CD14-positive monocyte (primary cell): ENCODE data around the gene TTLL12. TPM values are rescaled to one million over a fixed set of nuclear protein-coding genes. Genes with fewer than 3 reads are reported as not detected.

Experiments used
- DNase-seq, 3 donors: peaks; one replicate each; pipeline ENCODE4 v3.0.0-alpha.2; 2011 to 2022
- H2AFZ ChIP-seq: 2 replicates; pipeline ENCODE4 v1.6.0; 2012; ENCODE audit warnings: mild to moderate bottlenecking, low read depth, low read length, inconsistent platforms; ENCODE audit not compliant: insufficient read depth, poor library complexity, severe bottlenecking
- H3K27ac ChIP-seq, 2 donors: 1 replicate in 1 of 2; 2 replicates in 1 of 2; pipeline ENCODE4 v1.5.1; 2012 to 2013; ENCODE audit warnings: low read length in 2 of 2, control low read depth in 1 of 2, inconsistent platforms in 1 of 2, low read depth in 1 of 2, mild to moderate bottlenecking in 1 of 2
- H3K27me3 ChIP-seq, 2 donors: one replicate each; pipeline versions ENCODE4 v1.6.0 to v1.6.1; 2011 to 2013; ENCODE audit warnings: low read length in 2 of 2; ENCODE audit not compliant: control insufficient read depth in 2 of 2, insufficient read depth in 2 of 2
- H3K36me3 ChIP-seq, 2 donors: replicated peaks in 1 of 2; 1 replicate in 1 of 2; 2 replicates in 1 of 2; pipeline versions ENCODE4 v1.5.1 to v1.6.1; 2012 to 2013; ENCODE audit warnings: low read length in 2 of 2, control low read depth in 1 of 2, inconsistent platforms in 1 of 2, mild to moderate bottlenecking in 1 of 2; ENCODE audit not compliant: insufficient read depth in 2 of 2, control insufficient read depth in 1 of 2
- H3K4me1 ChIP-seq, 2 donors: 1 replicate in 1 of 2; 2 replicates in 1 of 2; pipeline versions ENCODE4 v1.5.1 to v1.6.1; 2012 to 2013; ENCODE audit warnings: low read length in 2 of 2, control low read depth in 1 of 2, inconsistent platforms in 1 of 2, mild to moderate bottlenecking in 1 of 2, moderate library complexity in 1 of 2; ENCODE audit not compliant: insufficient read depth in 2 of 2, control insufficient read depth in 1 of 2
- H3K4me2 ChIP-seq: replicated peaks from 2 replicates; pipeline ENCODE3; 2012; ENCODE audit warnings: low read length, moderate library complexity, mild to moderate bottlenecking; ENCODE audit not compliant: poor library complexity, severe bottlenecking; ENCODE audit errors: extremely low read depth
- H3K4me3 ChIP-seq, 3 experiments: fragments of 200-600 bp in 1 of 3; sonication (generic) in 1 of 3; replicated peaks in 1 of 3; 1 replicate in 2 of 3; 2 replicates in 1 of 3; pipeline ENCODE4 v1.5.1; 2011 to 2013; ENCODE audit warnings: low read length in 3 of 3, mild to moderate bottlenecking in 3 of 3, control low read depth in 2 of 3, low read depth in 2 of 3, inconsistent platforms in 1 of 3, moderate library complexity in 1 of 3
- H3K79me2 ChIP-seq: 2 replicates; pipeline ENCODE4 v1.6.0; 2012; ENCODE audit warnings: mild to moderate bottlenecking, control low read depth, inconsistent platforms, low read length, moderate library complexity; ENCODE audit not compliant: insufficient read depth
- H3K9ac ChIP-seq: 2 replicates; pipeline ENCODE4 v1.6.0; 2017; ENCODE audit warnings: low read length, mild to moderate bottlenecking; ENCODE audit not compliant: insufficient read depth, poor library complexity, severe bottlenecking
- H3K9me3 ChIP-seq, 2 donors: replicated peaks in 1 of 2; 1 replicate in 1 of 2; 2 replicates in 1 of 2; pipeline versions ENCODE4 v1.5.1 to v1.6.1; 2012 to 2013; ENCODE audit warnings: low read length in 2 of 2, control low read depth in 1 of 2; ENCODE audit not compliant: control insufficient read depth in 1 of 2, insufficient read depth in 1 of 2
- H4K20me1 ChIP-seq: 2 replicates; pipeline ENCODE4 v1.6.0; 2012; ENCODE audit warnings: mild to moderate bottlenecking, low read length, control low read depth, moderate library complexity; ENCODE audit not compliant: insufficient read depth
- H3K27ac Mint-ChIP-seq, 7 donors: one replicate each; pipeline ENCODE4 v1.8.0; 2020; ENCODE audit warnings: mild to moderate bottlenecking in 7 of 7, mixed read lengths in 7 of 7, moderate library complexity in 6 of 7, inconsistent platforms in 2 of 7
- H3K27me3 Mint-ChIP-seq, 3 donors: one replicate each; pipeline ENCODE4 v1.8.0; 2021 to 2022; ENCODE audit warnings: low read depth in 3 of 3, mild to moderate bottlenecking in 3 of 3, mixed read lengths in 3 of 3, moderate library complexity in 3 of 3, inconsistent platforms in 1 of 3
- H3K36me3 Mint-ChIP-seq, 2 donors: one replicate each; pipeline ENCODE4 v1.8.0; 2020; ENCODE audit warnings: mixed read lengths in 2 of 2, inconsistent platforms in 1 of 2, mild to moderate bottlenecking in 1 of 2
- H3K4me1 Mint-ChIP-seq: one replicate; pipeline ENCODE4 v1.8.0; 2020; ENCODE audit warnings: mild to moderate bottlenecking, mixed read lengths
- H3K4me3 Mint-ChIP-seq, 2 donors: one replicate each; pipeline ENCODE4 v1.8.0; 2020; ENCODE audit warnings: mild to moderate bottlenecking in 2 of 2, mixed read lengths in 2 of 2, moderate library complexity in 1 of 2
- H3K9me3 Mint-ChIP-seq, 7 donors: one replicate each; pipeline ENCODE4 v1.8.0; 2020 to 2022; ENCODE audit warnings: mixed read lengths in 7 of 7, mild to moderate bottlenecking in 6 of 7, moderate library complexity in 6 of 7, inconsistent platforms in 2 of 7
- WGBS: methylation state at CpG from one replicate; pipeline ENCODE4 v1.1.5; 2013; ENCODE audit warnings: missing lambda C conversion rate; ENCODE audit not compliant: insufficient coverage; 5-methylcytosine and 5-hydroxymethylcytosine counted together
- intact Hi-C, 2 donors: fragments of 100-400 bp; cut with micrococcal nuclease; formaldehyde crosslinking; loops; one replicate each; pipeline versions ENCODE4 v1.15.0 to v1.15.1; 2023
- polyA plus RNA-seq, 3 donors: library from polyadenylated mRNA; depleted of rRNA in 1 of 3; unstranded in 2 of 3; stranded (reverse) in 1 of 3; fragments of 300-500 nt in 2 of 3; fragments of >200 nt in 1 of 3; fragmentation: Illumina TruSeq in 2 of 3; gene quantifications; 1 replicate in 2 of 3; 2 replicates in 1 of 3; pipeline ENCODE4 v1.2.3, GENCODE V29; 2012 to 2021
- TF ChIP-seq, protein P1 (sequence below): fragments of 200-600 bp; IDR thresholded peaks from one replicate; pipeline ENCODE4 v1.8.0; 2022; ENCODE audit warnings: antibody characterized with exemption, mild to moderate bottlenecking

TTLL12 gene
- polyA plus RNA-seq, 3 donors: 9.5 to 16.6 (median 16.5) TPM

DNA sequence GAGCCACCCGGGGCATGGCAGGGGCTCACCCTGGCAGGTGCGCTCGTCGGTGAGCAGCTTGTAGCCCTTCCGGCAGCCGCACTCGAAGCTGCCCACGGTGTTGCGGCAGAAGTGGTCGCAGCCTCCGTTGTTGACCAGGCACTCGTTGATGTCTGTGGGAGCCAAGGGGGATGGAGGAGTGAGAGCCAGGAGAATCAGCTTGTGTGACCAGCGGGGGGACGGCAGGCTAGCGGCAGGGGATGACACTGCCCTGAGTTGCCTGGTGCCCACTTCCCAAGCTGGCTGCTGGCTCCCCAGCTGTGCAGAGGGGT, 44.7 kb upstream of the TTLL12 start:
- no peaks in the 10 kb centered on the region for H3K79me2 ChIP-seq
- peaks cover 2 to 3% (median 3%) of the 10 kb centered on the region in 3 donors for H3K27me3 Mint-ChIP-seq
- no peaks in the 10 kb centered on the region for H3K36me3 Mint-ChIP-seq
- no peak overlapping the region for H3K27ac Mint-ChIP-seq
- no peaks in the 10 kb centered on the region for H3K9me3 ChIP-seq
- intact Hi-C loops: loop anchor here (1.0 to 2.0 kb wide), 2 partner anchors 153 to 154 kb away; no protein-coding TSS in a partner anchor
- H3K9ac ChIP-seq: no peak overlapping the region
- no peak overlapping the region for H3K27ac ChIP-seq
- no peaks in the 10 kb centered on the region for H3K4me1 ChIP-seq
- no peak for DNase-seq
- no peaks in the 10 kb centered on the region for H3K36me3 ChIP-seq
- TF ChIP-seq, protein P1, sequence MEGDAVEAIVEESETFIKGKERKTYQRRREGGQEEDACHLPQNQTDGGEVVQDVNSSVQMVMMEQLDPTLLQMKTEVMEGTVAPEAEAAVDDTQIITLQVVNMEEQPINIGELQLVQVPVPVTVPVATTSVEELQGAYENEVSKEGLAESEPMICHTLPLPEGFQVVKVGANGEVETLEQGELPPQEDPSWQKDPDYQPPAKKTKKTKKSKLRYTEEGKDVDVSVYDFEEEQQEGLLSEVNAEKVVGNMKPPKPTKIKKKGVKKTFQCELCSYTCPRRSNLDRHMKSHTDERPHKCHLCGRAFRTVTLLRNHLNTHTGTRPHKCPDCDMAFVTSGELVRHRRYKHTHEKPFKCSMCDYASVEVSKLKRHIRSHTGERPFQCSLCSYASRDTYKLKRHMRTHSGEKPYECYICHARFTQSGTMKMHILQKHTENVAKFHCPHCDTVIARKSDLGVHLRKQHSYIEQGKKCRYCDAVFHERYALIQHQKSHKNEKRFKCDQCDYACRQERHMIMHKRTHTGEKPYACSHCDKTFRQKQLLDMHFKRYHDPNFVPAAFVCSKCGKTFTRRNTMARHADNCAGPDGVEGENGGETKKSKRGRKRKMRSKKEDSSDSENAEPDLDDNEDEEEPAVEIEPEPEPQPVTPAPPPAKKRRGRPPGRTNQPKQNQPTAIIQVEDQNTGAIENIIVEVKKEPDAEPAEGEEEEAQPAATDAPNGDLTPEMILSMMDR: no peak
- H2AFZ ChIP-seq: no peak overlapping the region
- no peak overlapping the region for H3K4me3 ChIP-seq
- no peak overlapping the region for H3K4me3 Mint-ChIP-seq
- peaks cover 5% of the 10 kb centered on the region for H3K4me1 Mint-ChIP-seq
- no peaks in the 10 kb centered on the region for H3K27me3 ChIP-seq
- H3K4me2 ChIP-seq: no peak overlapping the region
- WGBS: 81% methylated on average over 15 of the region's 15 CpGs
- H3K9me3 Mint-ChIP-seq: peaks cover 0 to 2% (median 0%) of the 10 kb centered on the region in 7 donors
- H4K20me1 ChIP-seq: no peaks in the 10 kb centered on the region

DNA sequence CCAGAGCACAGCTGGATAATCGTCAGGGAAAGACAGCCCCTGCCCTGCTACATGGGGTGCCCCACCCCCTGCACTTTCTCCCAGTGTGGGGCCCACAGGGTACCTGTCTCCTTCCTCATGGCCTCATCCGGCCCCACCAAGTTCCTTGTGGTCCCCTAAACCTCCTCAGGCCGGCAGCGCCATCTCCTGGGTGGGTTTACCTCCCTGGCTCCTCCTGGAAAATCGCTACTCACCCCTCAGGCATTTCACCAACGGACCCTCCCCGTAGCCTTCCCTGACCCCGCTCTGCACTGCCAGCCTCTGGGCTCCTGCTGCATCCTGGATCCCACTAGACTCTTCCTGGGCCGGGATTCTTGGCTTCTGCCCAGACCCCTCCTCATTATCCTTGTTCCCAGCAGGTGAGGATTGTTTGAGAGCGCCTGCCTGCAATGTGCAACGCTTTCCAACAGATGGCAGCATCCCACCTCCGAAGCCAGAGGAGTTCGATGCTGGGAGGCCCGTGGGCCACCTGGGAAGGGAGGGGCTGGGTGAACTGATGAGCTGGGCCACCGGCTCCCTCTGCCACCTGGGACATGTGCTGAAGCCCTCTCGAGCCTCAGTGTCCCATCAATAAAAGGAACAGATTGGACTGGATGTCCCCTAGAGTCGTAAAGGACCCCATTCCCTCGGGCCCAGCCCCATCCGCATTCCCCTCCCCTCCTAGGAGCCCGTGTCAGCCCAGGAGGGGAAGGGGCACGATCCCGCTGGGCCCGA, 44.2 kb upstream of the TTLL12 start:
- intact Hi-C loops: loop anchor here (1.0 to 2.0 kb wide), 2 partner anchors 154 kb away; no protein-coding TSS in a partner anchor
- no peaks in the 10 kb centered on the region for H3K4me1 ChIP-seq
- Mint-ChIP-seq H3K27me3 (peaks cover 2 to 3% (median 3%) of the 10 kb centered on the region in 3 donors), H3K4me3 (no peak overlapping the region), H3K9me3 (peaks cover 0 to 2% (median 0%) of the 10 kb centered on the region in 7 donors), H3K27ac (no peak overlapping the region), H3K36me3 (no peaks in the 10 kb centered on the region), H3K4me1 (peaks cover 5% of the 10 kb centered on the region)
- 14% methylated on average over 20 of the region's 23 CpGs for WGBS
- H3K27ac ChIP-seq: no peak overlapping the region
- TF ChIP-seq, protein P1: peak; percentile 96
- no peak overlapping the region for H2AFZ ChIP-seq
- no peak overlapping the region for H3K4me3 ChIP-seq
- no peaks in the 10 kb centered on the region for H3K27me3 ChIP-seq
- H3K79me2 ChIP-seq: no peaks in the 10 kb centered on the region
- H4K20me1 ChIP-seq: no peaks in the 10 kb centered on the region
- peak; percentile 19 to 45 (median 32) for DNase-seq
- no peaks in the 10 kb centered on the region for H3K36me3 ChIP-seq
- peak overlapping the region; percentile 17 for H3K9ac ChIP-seq
- no peak overlapping the region for H3K4me2 ChIP-seq
- H3K9me3 ChIP-seq: no peaks in the 10 kb centered on the region
